GM12801 (cell line): ENCODE results near the gene ANAPC2.

Experiments used
- CTCF ChIP-seq: IDR thresholded peaks from one replicate; pipeline ENCODE4 v1.5.1; 2011; ENCODE audit warnings: control low read depth; ENCODE audit not compliant: insufficient read length; ENCODE audit errors: extremely low read depth

Gene ANAPC2

GRCh38 chr9:137141050-137141810 lies 47.1 kb downstream of the ANAPC2 start:
- no peak for TF ChIP-seq CTCF

GRCh38 chr9:137140151-137141012 lies 48.0 kb downstream of the ANAPC2 start:
- TF ChIP-seq CTCF, result no peak

- no peak for TF ChIP-seq CTCF
Observed at GRCh38 chr9:137139468-137140150, 48.8 kb downstream of the ANAPC2 start.

- no peak for TF ChIP-seq CTCF
Observed at GRCh38 chr9:137138722-137139467, 49.5 kb downstream of the ANAPC2 start, which contains the start of gene GRIN1. GRIN1 (plus strand) TSS chr9:137139154; CDS start chr9:137139487, 333 bp downstream.

- TF ChIP-seq CTCF, result no peak
Observed at GRCh38 chr9:137138058-137138721, 50.2 kb downstream of the ANAPC2 start.

- TF ChIP-seq CTCF, result no peak
Observed at GRCh38 chr9:137136881-137137607, 51.3 kb downstream of the ANAPC2 start.
